ENCODE data around the gene CIZ1.

The CIZ1 gene

GRCh38 chr9:128144239-128145181 is 46.9 kb downstream of the CIZ1 start:
- Histone ChIP-seq H3K4me1 (ENCODE audit: control insufficient read depth, low read length) (no peaks in the 10 kb centered on the region), H3K27me3 (ENCODE audit: control insufficient read depth, low read length) (0 out of 2 replicates have a peak, but pooled peaks cover 2% of the 10 kb centered on the region), H3F3A (ENCODE audit: control insufficient read depth, insufficient read depth) (no peaks in the 10 kb centered on the region), H3K36me3 (ENCODE audit: control insufficient read depth, low read length) (no peaks in the 10 kb centered on the region), H3K9me3 (ENCODE audit: control insufficient read depth, insufficient read depth, low read length) (no peaks in the 10 kb centered on the region), H3K4me2 (ENCODE audit: low read length) (no peak overlapping the region), H3K9me2 (replicated peaks; ENCODE audit: control insufficient read depth, low read length) (no peaks in the 10 kb centered on the region), H4K20me1 (ENCODE audit: control insufficient read depth, insufficient read depth, low read depth, low read length) (no peaks in the 10 kb centered on the region), H3K79me2 (ENCODE audit: control insufficient read depth, low read length) (no peaks in the 10 kb centered on the region), H3K27ac (ENCODE audit: low read depth, low read length) (no peak overlapping the region), H3K4me3 (ENCODE audit: low read length) (no peak overlapping the region)
- TF ChIP-seq, protein P1, sequence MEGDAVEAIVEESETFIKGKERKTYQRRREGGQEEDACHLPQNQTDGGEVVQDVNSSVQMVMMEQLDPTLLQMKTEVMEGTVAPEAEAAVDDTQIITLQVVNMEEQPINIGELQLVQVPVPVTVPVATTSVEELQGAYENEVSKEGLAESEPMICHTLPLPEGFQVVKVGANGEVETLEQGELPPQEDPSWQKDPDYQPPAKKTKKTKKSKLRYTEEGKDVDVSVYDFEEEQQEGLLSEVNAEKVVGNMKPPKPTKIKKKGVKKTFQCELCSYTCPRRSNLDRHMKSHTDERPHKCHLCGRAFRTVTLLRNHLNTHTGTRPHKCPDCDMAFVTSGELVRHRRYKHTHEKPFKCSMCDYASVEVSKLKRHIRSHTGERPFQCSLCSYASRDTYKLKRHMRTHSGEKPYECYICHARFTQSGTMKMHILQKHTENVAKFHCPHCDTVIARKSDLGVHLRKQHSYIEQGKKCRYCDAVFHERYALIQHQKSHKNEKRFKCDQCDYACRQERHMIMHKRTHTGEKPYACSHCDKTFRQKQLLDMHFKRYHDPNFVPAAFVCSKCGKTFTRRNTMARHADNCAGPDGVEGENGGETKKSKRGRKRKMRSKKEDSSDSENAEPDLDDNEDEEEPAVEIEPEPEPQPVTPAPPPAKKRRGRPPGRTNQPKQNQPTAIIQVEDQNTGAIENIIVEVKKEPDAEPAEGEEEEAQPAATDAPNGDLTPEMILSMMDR (IDR thresholded peaks at IDR 0.05; ENCODE audit: low read depth, low read length, poor library complexity, severe bottlenecking): no peak
- no peak for TF ChIP-seq EZH2phosphoT487 (IDR thresholded peaks at IDR 0.05; ENCODE audit: borderline replicate concordance, low read length)

- Histone ChIP-seq H3K4me3 (ENCODE audit: low read length) (no peak overlapping the region), H3F3A (ENCODE audit: control insufficient read depth, insufficient read depth) (no peaks in the 10 kb centered on the region), H3K27me3 (ENCODE audit: control insufficient read depth, low read length) (0 out of 2 replicates have a peak, but pooled peaks cover 2% of the 10 kb centered on the region), H3K4me2 (ENCODE audit: low read length) (no peak overlapping the region), H3K9me2 (replicated peaks; ENCODE audit: control insufficient read depth, low read length) (no peaks in the 10 kb centered on the region), H3K27ac (ENCODE audit: low read depth, low read length) (no peak overlapping the region), H4K20me1 (ENCODE audit: control insufficient read depth, insufficient read depth, low read depth, low read length) (no peaks in the 10 kb centered on the region), H3K36me3 (ENCODE audit: control insufficient read depth, low read length) (no peaks in the 10 kb centered on the region), H3K79me2 (ENCODE audit: control insufficient read depth, low read length) (no peaks in the 10 kb centered on the region), H3K9me3 (ENCODE audit: control insufficient read depth, insufficient read depth, low read length) (no peaks in the 10 kb centered on the region), H3K4me1 (ENCODE audit: control insufficient read depth, low read length) (no peaks in the 10 kb centered on the region)
- no peak for TF ChIP-seq EZH2phosphoT487 (IDR thresholded peaks at IDR 0.05; ENCODE audit: borderline replicate concordance, low read length)
- TF ChIP-seq, protein P1 (IDR thresholded peaks at IDR 0.05; ENCODE audit: low read depth, low read length, poor library complexity, severe bottlenecking): no peak
Observed at GRCh38 chr9:128143525-128144238, 47.7 kb downstream of the CIZ1 start.

- 0 out of 2 replicates have a peak, but pooled peaks cover 2% of the 10 kb centered on the region for H3K27me3 ChIP-seq (ENCODE audit: control insufficient read depth, low read length)
- no peaks in the 10 kb centered on the region for H3K79me2 ChIP-seq (ENCODE audit: control insufficient read depth, low read length)
- H3K9me2 ChIP-seq (replicated peaks; ENCODE audit: control insufficient read depth, low read length): no peaks in the 10 kb centered on the region
- H3K27ac ChIP-seq (ENCODE audit: low read depth, low read length): no peak overlapping the region
- no peak overlapping the region for H3K4me2 ChIP-seq (ENCODE audit: low read length)
- H4K20me1 ChIP-seq (ENCODE audit: control insufficient read depth, insufficient read depth, low read depth, low read length): no peaks in the 10 kb centered on the region
- H3F3A ChIP-seq (ENCODE audit: control insufficient read depth, insufficient read depth): no peaks in the 10 kb centered on the region
- no peak overlapping the region for H3K4me3 ChIP-seq (ENCODE audit: low read length)
- no peaks in the 10 kb centered on the region for H3K9me3 ChIP-seq (ENCODE audit: control insufficient read depth, insufficient read depth, low read length)
- H3K4me1 ChIP-seq (ENCODE audit: control insufficient read depth, low read length): no peaks in the 10 kb centered on the region
- H3K36me3 ChIP-seq (ENCODE audit: control insufficient read depth, low read length): no peaks in the 10 kb centered on the region
- TF ChIP-seq, protein P1 (IDR thresholded peaks at IDR 0.05; ENCODE audit: low read depth, low read length, poor library complexity, severe bottlenecking): no peak
- TF ChIP-seq EZH2phosphoT487 (IDR thresholded peaks at IDR 0.05; ENCODE audit: borderline replicate concordance, low read length): no peak
Observed at GRCh38 chr9:128142596-128142995, 48.8 kb downstream of the CIZ1 start.

Data from DOHH2 (cell line).